ENCODE results near the gene THADA. TPM values are rescaled to one million over a fixed set of nuclear protein-coding genes. Genes with fewer than 3 reads are reported as not detected.

Gene THADA
- total RNA-seq, 1 donor from 2014 or later = 32.9 TPM

- no peak for ATAC-seq
- H3K4me3 ChIP-seq = no peak overlapping the region
- H3K27ac ChIP-seq = no peak overlapping the region
- DNase-seq = no peak
- no peaks in the 10 kb centered on the region for H3K36me3 ChIP-seq
- H3K4me1 ChIP-seq = peaks cover 15% of the 10 kb centered on the region
- no peaks in the 10 kb centered on the region for H3K27me3 ChIP-seq
- intact Hi-C loops (cut with DNase I) = no loop called here
- no peak for TF ChIP-seq CTCF (IDR thresholded peaks at IDR 0.05)
- no peaks in the 10 kb centered on the region for H3K9me3 ChIP-seq
These were observed 412.1 kb downstream of the THADA start for GRCh38 chr2:43183743-43184142.

- no peak for ATAC-seq
- TF ChIP-seq CTCF (IDR thresholded peaks at IDR 0.05) = no peak
- H3K27ac ChIP-seq = no peak overlapping the region
These were observed 414.9 kb downstream of the THADA start for GRCh38 chr2:43180897-43181296.

More at GRCh38 chr2:43180897-43181296, 414.9 kb downstream of the THADA start:
- Histone ChIP-seq H3K4me3 (no peak overlapping the region), H3K27me3 (no peaks in the 10 kb centered on the region), H3K9me3 (no peaks in the 10 kb centered on the region), H3K4me1 (peaks cover 22% of the 10 kb centered on the region), H3K36me3 (no peaks in the 10 kb centered on the region)
- no peak for DNase-seq
- intact Hi-C loops (cut with DNase I) = no loop called here

Other genes starting within 250 kb of the THADA start
- 53.8 TPM for gene PLEKHH2, start 41.2 kb upstream of the THADA start, total RNA-seq
- 0.35 TPM for gene C1GALT1C1L, start 80.4 kb upstream of the THADA start, total RNA-seq
- gene DYNC2LI1, start 178.0 kb upstream of the THADA start, total RNA-seq = 22.4 TPM
- gene ABCG5, start 242.8 kb upstream of the THADA start, total RNA-seq = not detected
- not detected for gene ABCG8, start 242.9 kb upstream of the THADA start, total RNA-seq